ENCODE data around the gene CEBPA. TPM values are rescaled to one million over a fixed set of nuclear protein-coding genes. Genes with fewer than 3 reads are reported as not detected.

CEBPA gene
- total RNA-seq, 4 donors from 2014 or later, result 86.3 to 360 (median 196) TPM

DNA sequence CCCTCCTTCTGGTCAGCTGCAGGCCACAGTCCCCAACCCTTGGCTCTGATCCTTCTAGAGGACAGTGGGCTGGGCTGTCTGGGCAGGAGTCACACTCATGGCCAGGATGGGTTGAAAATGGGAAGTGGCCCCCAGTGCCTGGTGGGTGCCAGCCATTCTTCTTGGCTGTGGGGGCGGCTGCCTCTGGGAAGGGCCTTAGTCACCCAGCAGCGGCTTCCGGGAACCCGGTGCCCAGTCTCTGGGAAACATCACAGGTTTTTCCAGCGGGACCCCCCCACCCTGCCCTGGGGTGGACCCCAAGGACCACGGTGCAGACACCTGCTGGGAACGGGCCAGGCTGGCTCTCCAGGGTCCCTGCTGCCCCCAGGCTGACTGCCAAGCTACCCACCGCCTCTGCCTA lies 49.4 kb downstream of the CEBPA start:
- Histone ChIP-seq H3K4me3 (no peak overlapping the region), H3K27ac (no peak overlapping the region), H3K36me3 (no peaks in the 10 kb centered on the region), H3K9me3 (peaks cover 5% of the 10 kb centered on the region), H3K4me1 (peaks cover 9% of the 10 kb centered on the region), H3K27me3 (peaks cover 9% of the 10 kb centered on the region)
- TF ChIP-seq EP300 (IDR thresholded peaks at IDR 0.05) (no peak), POLR2A (IDR thresholded peaks at IDR 0.05) (no peak), POLR2AphosphoS5 (IDR thresholded peaks at IDR 0.05) (no peak)
- TF ChIP-seq, protein P1, sequence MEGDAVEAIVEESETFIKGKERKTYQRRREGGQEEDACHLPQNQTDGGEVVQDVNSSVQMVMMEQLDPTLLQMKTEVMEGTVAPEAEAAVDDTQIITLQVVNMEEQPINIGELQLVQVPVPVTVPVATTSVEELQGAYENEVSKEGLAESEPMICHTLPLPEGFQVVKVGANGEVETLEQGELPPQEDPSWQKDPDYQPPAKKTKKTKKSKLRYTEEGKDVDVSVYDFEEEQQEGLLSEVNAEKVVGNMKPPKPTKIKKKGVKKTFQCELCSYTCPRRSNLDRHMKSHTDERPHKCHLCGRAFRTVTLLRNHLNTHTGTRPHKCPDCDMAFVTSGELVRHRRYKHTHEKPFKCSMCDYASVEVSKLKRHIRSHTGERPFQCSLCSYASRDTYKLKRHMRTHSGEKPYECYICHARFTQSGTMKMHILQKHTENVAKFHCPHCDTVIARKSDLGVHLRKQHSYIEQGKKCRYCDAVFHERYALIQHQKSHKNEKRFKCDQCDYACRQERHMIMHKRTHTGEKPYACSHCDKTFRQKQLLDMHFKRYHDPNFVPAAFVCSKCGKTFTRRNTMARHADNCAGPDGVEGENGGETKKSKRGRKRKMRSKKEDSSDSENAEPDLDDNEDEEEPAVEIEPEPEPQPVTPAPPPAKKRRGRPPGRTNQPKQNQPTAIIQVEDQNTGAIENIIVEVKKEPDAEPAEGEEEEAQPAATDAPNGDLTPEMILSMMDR (IDR thresholded peaks at IDR 0.05), result no peak
- no peak for DNase-seq (ENCODE audit: low spot score in 2 of 2)
- 67% methylated on average over 5 of the region's 8 CpGs for WGBS

DNA sequence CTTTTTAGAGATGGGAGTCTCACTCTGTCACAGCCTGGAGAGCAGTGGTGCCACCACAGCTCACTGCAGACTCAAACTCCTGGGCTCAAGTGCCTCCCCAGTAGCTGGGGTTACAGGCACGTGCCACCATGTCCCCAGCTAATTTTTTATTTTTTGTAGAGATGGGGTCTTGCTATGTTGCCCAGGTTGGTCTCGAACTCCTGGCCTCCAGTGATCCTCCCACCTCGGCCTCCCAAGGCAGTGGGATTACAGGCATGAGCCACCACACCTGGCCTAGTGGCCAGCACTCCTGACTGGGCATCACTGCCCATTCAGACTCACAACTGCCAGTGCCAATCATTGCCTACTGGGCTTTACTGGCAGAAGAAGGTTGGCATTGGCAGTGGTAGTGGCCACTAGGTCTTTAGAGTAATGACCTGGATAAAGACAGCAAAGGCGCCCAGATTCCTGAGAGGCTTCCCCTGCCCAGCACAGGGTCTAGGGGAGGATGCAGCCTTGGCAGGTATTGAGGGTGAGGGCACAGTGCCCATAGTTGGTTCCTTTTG lies 49.8 kb downstream of the CEBPA start:
- H3K27ac ChIP-seq, result no peak overlapping the region
- H3K4me3 ChIP-seq, result no peak overlapping the region
- peaks cover 9% of the 10 kb centered on the region for H3K4me1 ChIP-seq
- no peak for TF ChIP-seq EP300 (IDR thresholded peaks at IDR 0.05)
- DNase-seq (ENCODE audit: low spot score in 2 of 2), result no peak
- H3K9me3 ChIP-seq, result peaks cover 2% of the 10 kb centered on the region
- no peaks in the 10 kb centered on the region for H3K36me3 ChIP-seq
- WGBS, result 92% methylated on average over 4 of the region's 4 CpGs
- H3K27me3 ChIP-seq, result peaks cover 9% of the 10 kb centered on the region

DNA sequence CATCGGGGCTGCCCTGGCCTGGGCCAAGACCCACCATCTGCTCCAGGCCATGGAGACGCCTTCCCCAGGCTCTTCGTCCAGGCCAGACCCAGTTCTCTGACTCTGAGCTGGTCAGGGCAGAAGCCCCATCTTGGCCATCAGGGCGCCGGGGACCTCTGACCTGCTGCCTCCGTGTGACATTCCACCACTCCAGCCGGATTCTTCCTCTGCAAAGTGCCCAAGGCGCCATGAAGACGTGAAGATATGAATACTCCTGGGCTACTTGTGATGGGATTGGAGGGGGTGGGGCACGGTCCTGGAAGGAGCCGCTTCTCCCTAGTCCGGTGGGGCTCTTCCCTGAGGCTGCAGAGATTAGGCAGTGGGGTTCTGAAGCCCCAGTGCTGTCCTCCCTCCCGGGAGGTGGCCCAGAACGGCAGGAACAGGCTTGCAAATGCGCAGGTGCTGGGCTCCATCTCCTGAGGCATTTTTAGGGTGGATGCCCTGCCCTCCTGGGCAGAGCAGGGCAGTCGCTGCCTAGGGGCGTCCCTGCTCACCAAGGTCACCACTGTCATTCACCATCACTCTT lies 50.7 kb downstream of the CEBPA start:
- Histone ChIP-seq H3K27ac (no peak overlapping the region), H3K27me3 (peaks cover 9% of the 10 kb centered on the region), H3K4me1 (peaks cover 9% of the 10 kb centered on the region), H3K36me3 (no peaks in the 10 kb centered on the region), H3K4me3 (no peak overlapping the region), H3K9me3 (no peaks in the 10 kb centered on the region)
- no peak for DNase-seq (ENCODE audit: low spot score in 2 of 2)
- no peak for TF ChIP-seq EP300 (IDR thresholded peaks at IDR 0.05)
- TF ChIP-seq POLR2A (IDR thresholded peaks at IDR 0.05), result no peak
- 30% methylated on average over 4 of the region's 17 CpGs for WGBS

DNA sequence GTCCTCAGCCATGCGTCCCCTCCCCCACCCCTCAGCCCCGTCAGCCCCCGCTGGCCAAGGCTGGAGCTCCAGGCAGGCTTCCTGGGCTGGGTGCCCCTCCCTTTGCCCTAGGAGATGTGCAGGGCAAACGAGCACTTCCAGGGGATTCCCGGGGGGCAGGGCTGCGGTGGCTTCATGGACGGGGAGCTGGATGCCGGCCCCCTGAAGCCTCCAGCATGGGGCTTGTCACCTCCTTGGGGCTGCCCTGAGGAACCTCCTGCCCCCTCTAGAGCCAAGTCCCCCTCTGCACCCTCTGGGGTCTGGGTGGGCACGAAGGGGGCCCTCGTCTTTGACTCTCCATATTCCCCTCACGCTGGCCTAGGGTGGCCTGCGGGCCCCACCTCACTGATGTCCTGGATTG lies 51.3 kb downstream of the CEBPA start:
- Histone ChIP-seq H3K4me1 (peaks cover 9% of the 10 kb centered on the region), H3K27ac (no peak overlapping the region), H3K9me3 (no peaks in the 10 kb centered on the region), H3K4me3 (no peak overlapping the region), H3K36me3 (no peaks in the 10 kb centered on the region), H3K27me3 (peaks cover 9% of the 10 kb centered on the region)
- TF ChIP-seq EP300 (IDR thresholded peaks at IDR 0.05) (no peak), POLR2A (IDR thresholded peaks at IDR 0.05) (no peak), POLR2AphosphoS5 (IDR thresholded peaks at IDR 0.05) (no peak)
- DNase-seq (ENCODE audit: low spot score in 2 of 2), result no peak
- 100% methylated on average over 1 of the region's 12 CpGs for WGBS

DNA sequence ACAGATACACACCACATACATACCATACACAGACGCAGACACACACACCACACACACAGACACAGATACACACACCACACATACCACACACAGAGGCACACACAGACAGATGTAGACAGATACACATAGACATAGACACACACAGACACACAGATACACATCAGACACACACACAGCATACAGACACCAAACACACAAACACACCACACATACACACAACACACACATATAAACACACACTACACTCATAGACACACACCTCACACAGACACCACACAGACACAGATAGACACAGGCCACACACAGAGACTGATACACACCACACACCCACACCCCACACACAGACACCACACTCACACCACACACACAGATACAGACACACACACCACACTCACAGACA lies 51.8 kb downstream of the CEBPA start:
- no peak for DNase-seq (ENCODE audit: low spot score in 2 of 2)
- Histone ChIP-seq H3K27ac (no peak overlapping the region), H3K4me1 (peaks cover 9% of the 10 kb centered on the region), H3K27me3 (peaks cover 9% of the 10 kb centered on the region), H3K36me3 (no peaks in the 10 kb centered on the region), H3K9me3 (no peaks in the 10 kb centered on the region), H3K4me3 (no peak overlapping the region)
- no peak for TF ChIP-seq POLR2AphosphoS5 (IDR thresholded peaks at IDR 0.05)
- TF ChIP-seq POLR2A (IDR thresholded peaks at IDR 0.05), result no peak
- TF ChIP-seq, protein P1 (IDR thresholded peaks at IDR 0.05), result no peak
- no peak for TF ChIP-seq EP300 (IDR thresholded peaks at IDR 0.05)
- no CpG with 5 or more reads among the region's 1 CpG for WGBS

Other genes starting within 250 kb of the CEBPA start
- gene RHPN2, start 237.6 kb downstream of the CEBPA start, total RNA-seq, result 10 to 100 TPM in 3 of 4 donors, 1 to 10 TPM in 1; 7.8 to 39.7 (median 18.5) TPM
- 10 to 100 TPM in 3 of 4 donors, 1 to 10 TPM in 1; 8.0 to 29.3 (median 14.3) TPM for gene GPATCH1, start 221.4 kb downstream of the CEBPA start, total RNA-seq
- not detected for gene WDR88, start 170.4 kb downstream of the CEBPA start, total RNA-seq
- 10 to 100 TPM in 3 of 4 donors, 1 to 10 TPM in 1; 9.8 to 17.1 (median 14.0) TPM for gene LRP3, start 108.2 kb downstream of the CEBPA start, total RNA-seq
- gene SLC7A10, start 76.7 kb downstream of the CEBPA start, total RNA-seq, result under 1 TPM in 2 of 4 donors, not detected in 2; 0.38 to 0.93 TPM
- gene CEBPG, start 71.2 kb upstream of the CEBPA start, total RNA-seq, result 10 to 100 TPM; 37.7 to 63.0 (median 45.2) TPM
- gene PEPD, start 219.3 kb upstream of the CEBPA start, total RNA-seq, result 10 to 100 TPM; 35.2 to 73.8 (median 55.9) TPM

All from suprapubic skin (tissue), 4 donors.